ENCODE results near the gene CDC42BPA. TPM values are rescaled to one million over a fixed set of nuclear protein-coding genes. Genes with fewer than 3 reads are reported as not detected.

The CDC42BPA gene
- total and polyA plus RNA-seq, 3 donors from 2014 or later = 39.9 to 109 (median 105) TPM

DNA sequence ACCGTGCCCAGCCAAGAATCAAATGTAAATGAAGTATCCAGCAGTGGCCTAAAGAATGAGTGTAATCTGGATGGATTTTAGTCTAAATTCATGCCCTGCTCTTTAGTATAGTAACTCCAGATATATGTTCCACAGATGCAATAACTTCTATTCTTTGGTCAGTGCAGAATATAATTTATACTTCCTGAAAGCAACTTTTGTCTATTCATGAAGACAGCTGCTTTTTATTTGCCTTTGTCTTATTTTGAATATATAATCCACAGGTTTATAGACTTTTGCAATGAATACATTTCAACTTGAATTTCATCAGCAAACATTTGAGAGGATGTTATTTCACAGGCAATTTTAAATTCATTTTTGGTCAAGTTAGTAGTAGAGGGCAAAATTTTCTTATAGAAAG lies 54.4 kb downstream of the CDC42BPA start:
- Histone ChIP-seq H3K4me1 (no peaks in the 10 kb centered on the region), H3K9me3 (no peaks in the 10 kb centered on the region), H3K36me3 (ENCODE audit: low read depth, missing control alignments) (no peaks in the 10 kb centered on the region), H3K4me3 (no peak overlapping the region), H3K27me3 (no peaks in the 10 kb centered on the region), H3K27ac (no peak overlapping the region)
- TF ChIP-seq, protein P1, sequence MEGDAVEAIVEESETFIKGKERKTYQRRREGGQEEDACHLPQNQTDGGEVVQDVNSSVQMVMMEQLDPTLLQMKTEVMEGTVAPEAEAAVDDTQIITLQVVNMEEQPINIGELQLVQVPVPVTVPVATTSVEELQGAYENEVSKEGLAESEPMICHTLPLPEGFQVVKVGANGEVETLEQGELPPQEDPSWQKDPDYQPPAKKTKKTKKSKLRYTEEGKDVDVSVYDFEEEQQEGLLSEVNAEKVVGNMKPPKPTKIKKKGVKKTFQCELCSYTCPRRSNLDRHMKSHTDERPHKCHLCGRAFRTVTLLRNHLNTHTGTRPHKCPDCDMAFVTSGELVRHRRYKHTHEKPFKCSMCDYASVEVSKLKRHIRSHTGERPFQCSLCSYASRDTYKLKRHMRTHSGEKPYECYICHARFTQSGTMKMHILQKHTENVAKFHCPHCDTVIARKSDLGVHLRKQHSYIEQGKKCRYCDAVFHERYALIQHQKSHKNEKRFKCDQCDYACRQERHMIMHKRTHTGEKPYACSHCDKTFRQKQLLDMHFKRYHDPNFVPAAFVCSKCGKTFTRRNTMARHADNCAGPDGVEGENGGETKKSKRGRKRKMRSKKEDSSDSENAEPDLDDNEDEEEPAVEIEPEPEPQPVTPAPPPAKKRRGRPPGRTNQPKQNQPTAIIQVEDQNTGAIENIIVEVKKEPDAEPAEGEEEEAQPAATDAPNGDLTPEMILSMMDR (IDR thresholded peaks at IDR 0.05) = no peak
- no peak for TF ChIP-seq POLR2A (IDR thresholded peaks at IDR 0.05)
- DNase-seq = no peak
- intact Hi-C loops (cut with DNase I; ENCODE audit: low total_unique reads) = no loop called here
- 79 to 94% methylated on average over 1 of the region's 1 CpG for WGBS, 2 donors

DNA sequence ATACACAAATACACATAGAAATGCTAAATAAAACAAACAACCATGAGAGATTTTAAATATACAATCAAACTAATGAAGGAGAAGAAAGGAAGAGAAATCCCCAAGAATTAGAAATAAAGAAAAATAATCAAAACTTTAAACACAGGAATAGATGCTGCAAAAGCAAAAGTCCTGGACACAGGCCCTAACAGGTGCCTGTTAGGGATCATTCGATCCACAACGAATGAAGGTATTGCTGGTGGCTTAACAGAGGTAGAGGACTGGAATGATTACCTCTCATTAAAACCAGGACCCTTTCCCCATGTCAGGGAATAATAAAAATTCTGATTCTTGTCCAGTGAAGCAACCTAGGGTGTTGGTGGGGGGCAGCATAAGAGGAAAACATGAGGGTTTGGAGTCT lies 56.8 kb downstream of the CDC42BPA start:
- intact Hi-C loops (cut with DNase I; ENCODE audit: low total_unique reads) = no loop called here
- Histone ChIP-seq H3K4me3 (no peak overlapping the region), H3K27me3 (no peaks in the 10 kb centered on the region), H3K36me3 (ENCODE audit: low read depth, missing control alignments) (no peaks in the 10 kb centered on the region), H3K27ac (no peak overlapping the region), H3K4me1 (no peaks in the 10 kb centered on the region), H3K9me3 (no peaks in the 10 kb centered on the region)
- TF ChIP-seq, protein P1 (IDR thresholded peaks at IDR 0.05) = no peak
- TF ChIP-seq POLR2A (IDR thresholded peaks at IDR 0.05) = no peak
- 85 to 93% methylated on average over 2 of the region's 2 CpGs for WGBS, 2 donors
- DNase-seq = no peak

- Histone ChIP-seq H3K9me3 (no peaks in the 10 kb centered on the region), H3K4me1 (no peaks in the 10 kb centered on the region), H3K27me3 (no peaks in the 10 kb centered on the region), H3K36me3 (ENCODE audit: low read depth, missing control alignments) (no peaks in the 10 kb centered on the region), H3K4me3 (no peak overlapping the region), H3K27ac (no peak overlapping the region)
- WGBS, 2 donors = 53 to 54% methylated on average over 2 of the region's 2 CpGs
- intact Hi-C loops (cut with DNase I; ENCODE audit: low total_unique reads) = no loop called here
- no peak for DNase-seq
- TF ChIP-seq, protein P1 (IDR thresholded peaks at IDR 0.05) = no peak
- no peak for TF ChIP-seq POLR2A (IDR thresholded peaks at IDR 0.05)
Measured at GRCh38 chr1:227260433-227260832, 57.9 kb downstream of the CDC42BPA start.

DNA sequence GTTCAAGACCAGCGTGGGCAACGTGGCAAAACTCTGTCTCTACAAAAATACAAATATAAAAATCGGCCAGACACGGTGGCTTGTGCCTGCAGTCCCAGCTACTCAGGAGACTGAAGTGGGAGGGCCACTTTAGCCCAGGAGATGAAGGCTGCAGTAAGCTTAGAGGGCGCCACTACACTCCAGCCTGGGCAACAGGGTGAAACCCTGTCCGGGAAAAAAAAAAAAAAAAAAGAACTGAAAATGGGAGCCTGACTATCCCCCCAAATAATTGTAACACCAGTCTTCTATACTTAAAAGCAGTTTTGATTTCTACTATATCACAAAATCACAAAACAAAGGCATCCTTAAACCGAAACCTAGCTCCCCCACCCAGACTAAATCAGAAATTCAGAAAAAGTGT lies 60.3 kb downstream of the CDC42BPA start:
- no peak for DNase-seq
- no peaks in the 10 kb centered on the region for H3K4me1 ChIP-seq
- no peak overlapping the region for H3K4me3 ChIP-seq
- no peak overlapping the region for H3K27ac ChIP-seq
- H3K27me3 ChIP-seq = no peaks in the 10 kb centered on the region
- no peaks in the 10 kb centered on the region for H3K36me3 ChIP-seq (ENCODE audit: low read depth, missing control alignments)
- TF ChIP-seq POLR2A (IDR thresholded peaks at IDR 0.05) = no peak
- TF ChIP-seq, protein P1 (IDR thresholded peaks at IDR 0.05) = no peak
- intact Hi-C loops (cut with DNase I; ENCODE audit: low total_unique reads) = no loop called here
- 86 to 91% methylated on average over 7 of the region's 7 CpGs for WGBS, 2 donors
- no peaks in the 10 kb centered on the region for H3K9me3 ChIP-seq

GRCh38 chr1:227255086-227255732 lies 63.1 kb downstream of the CDC42BPA start:
- intact Hi-C loops (cut with DNase I; ENCODE audit: low total_unique reads) = no loop called here
- Histone ChIP-seq H3K4me3 (no peak overlapping the region), H3K4me1 (no peaks in the 10 kb centered on the region), H3K27me3 (no peaks in the 10 kb centered on the region), H3K27ac (no peak overlapping the region), H3K36me3 (ENCODE audit: low read depth, missing control alignments) (no peaks in the 10 kb centered on the region), H3K9me3 (no peaks in the 10 kb centered on the region)
- TF ChIP-seq POLR2A (IDR thresholded peaks at IDR 0.05) = no peak
- TF ChIP-seq, protein P1 (IDR thresholded peaks at IDR 0.05) = no peak
- 79% methylated on average over 5 of the region's 5 CpGs for WGBS, 2 donors
- no peak for DNase-seq

Measured in testis (tissue), 3 donors.